Erythroblast (primary cell): Measurements from ENCODE around the gene KIF2A.

ENCODE experiments used
- GATA1 ChIP-seq: IDR thresholded peaks from 2 replicates; pipeline ENCODE4 v1.6.1; 2011; ENCODE audit warnings: low read depth, mild to moderate bottlenecking, control low read depth, low read length, moderate library complexity
- POLR2A ChIP-seq: IDR thresholded peaks from 2 replicates; pipeline ENCODE4 v1.6.1; 2011; ENCODE audit warnings: mild to moderate bottlenecking, low read length

DNA sequence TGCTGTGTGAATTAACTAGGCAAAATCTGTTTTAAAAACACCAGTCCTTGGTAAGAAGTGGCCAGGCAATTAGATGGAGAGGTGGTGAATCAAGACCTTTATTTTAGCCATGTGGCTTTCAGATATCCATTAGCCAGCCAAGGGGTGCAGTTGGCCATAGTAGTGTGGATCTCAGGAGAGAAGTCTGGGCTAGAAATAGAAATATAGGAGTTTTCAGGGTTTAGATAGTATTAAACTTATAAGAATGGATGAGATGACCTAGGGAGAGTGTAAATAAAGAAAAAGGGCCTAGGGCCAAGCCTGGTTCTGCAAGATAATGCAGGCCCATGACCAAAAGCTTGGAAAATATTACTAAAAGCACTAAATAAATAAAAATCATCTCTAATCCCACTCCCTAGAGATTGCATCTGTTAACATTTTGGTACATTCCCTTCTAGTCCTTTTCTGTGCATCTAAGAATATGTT, 40.3 kb upstream of the KIF2A start:
- TF ChIP-seq POLR2A: no peak
- TF ChIP-seq GATA1: no peak
